Loucy (cell line): Measurements from ENCODE around the gene FAM9A.

ENCODE experiments used
- CTCF ChIP-seq: fragments of 200-600 bp; sonication (generic); conservative IDR thresholded peaks from 2 replicates; pipeline ENCODE4 v1.5.1; 2014; ENCODE audit warnings: mild to moderate bottlenecking, antibody characterized with exemption, low read length
- EZH2phosphoT487 ChIP-seq: fragments of 200-600 bp; IDR thresholded peaks from 2 replicates; pipeline ENCODE4 v1.6.1; 2018; ENCODE audit warnings: antibody characterized with exemption, mild to moderate bottlenecking, moderate library complexity, borderline replicate concordance

DNA sequence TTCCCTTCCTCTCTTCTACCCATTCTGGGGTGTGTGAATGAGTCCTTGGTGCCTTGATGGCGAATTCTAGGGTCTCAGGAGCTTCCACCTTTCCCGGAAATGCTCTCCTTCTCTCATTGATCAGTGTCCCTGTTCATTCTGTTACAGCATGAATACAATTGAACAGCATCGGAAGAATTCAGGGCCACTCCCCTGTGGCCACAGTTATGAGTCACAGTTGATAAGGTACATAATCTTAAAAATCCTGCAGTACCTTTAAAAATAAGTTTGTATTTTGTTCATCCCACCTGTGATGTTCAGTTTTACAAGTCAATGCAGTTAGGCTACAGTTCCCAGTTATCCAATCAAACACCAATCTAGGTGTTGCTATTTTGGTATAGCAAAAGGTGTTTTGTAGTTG is 47.3 kb upstream of the FAM9A start:
- TF ChIP-seq CTCF (no peak), EZH2phosphoT487 (no peak)
